ENCODE measurements around the gene PIK3R5.
A peak's percentile ranks its signal among the peaks of the same experiment; 100 is the strongest.

The PIK3R5 gene

GRCh38 chr17:8953156-8953885 is 12.2 kb downstream of the PIK3R5 start:
- DNase-seq (ENCODE audit: low spot score): no peak

- DNase-seq (ENCODE audit: low spot score): no peak
These were observed 13.3 kb downstream of the PIK3R5 start for GRCh38 chr17:8952191-8952590.

GRCh38 chr17:8951206-8951605 is 14.3 kb downstream of the PIK3R5 start:
- no peak for DNase-seq (ENCODE audit: low spot score)

- DNase-seq (ENCODE audit: low spot score): peak; percentile 78
These were observed 16.3 kb downstream of the PIK3R5 start for GRCh38 chr17:8949061-8949661.

GRCh38 chr17:8948462-8948861 is 17.0 kb downstream of the PIK3R5 start:
- DNase-seq (ENCODE audit: low spot score): no peak

GRCh38 chr17:8947201-8947600 is 18.3 kb downstream of the PIK3R5 start:
- no peak for DNase-seq (ENCODE audit: low spot score)

GRCh38 chr17:8946476-8946875 is 19.0 kb downstream of the PIK3R5 start:
- DNase-seq (ENCODE audit: low spot score): no peak

- DNase-seq (ENCODE audit: low spot score): no peak
These were observed 19.4 kb downstream of the PIK3R5 start for GRCh38 chr17:8946071-8946470.

GRCh38 chr17:8944748-8945147 is 20.8 kb downstream of the PIK3R5 start:
- no peak for DNase-seq (ENCODE audit: low spot score)

GRCh38 chr17:8944083-8944482 is 21.4 kb downstream of the PIK3R5 start:
- DNase-seq (ENCODE audit: low spot score): no peak

GRCh38 chr17:8941980-8942622 is 23.4 kb downstream of the PIK3R5 start:
- DNase-seq (ENCODE audit: low spot score): no peak

- DNase-seq (ENCODE audit: low spot score): peak; percentile 71
These were observed 24.0 kb downstream of the PIK3R5 start for GRCh38 chr17:8941520-8941919.

GRCh38 chr17:8940866-8941471 is 24.5 kb downstream of the PIK3R5 start:
- DNase-seq (ENCODE audit: low spot score): no peak

GRCh38 chr17:8939496-8940334 is 25.8 kb downstream of the PIK3R5 start:
- DNase-seq (ENCODE audit: low spot score): peak; percentile 68

- DNase-seq (ENCODE audit: low spot score): no peak
These were observed 26.6 kb downstream of the PIK3R5 start for GRCh38 chr17:8938933-8939332.

- DNase-seq (ENCODE audit: low spot score): peak; percentile 70
These were observed 30.3 kb downstream of the PIK3R5 start for GRCh38 chr17:8935191-8935590.

- no peak for DNase-seq (ENCODE audit: low spot score)
These were observed 31.2 kb downstream of the PIK3R5 start for GRCh38 chr17:8934346-8934745.

GRCh38 chr17:8930649-8931048 is 34.9 kb downstream of the PIK3R5 start:
- no peak for DNase-seq (ENCODE audit: low spot score)

GRCh38 chr17:8928347-8928746 is 37.2 kb downstream of the PIK3R5 start:
- no peak for DNase-seq (ENCODE audit: low spot score)

- no peak for DNase-seq (ENCODE audit: low spot score)
These were observed 38.1 kb downstream of the PIK3R5 start for GRCh38 chr17:8927395-8927794.

- no peak for DNase-seq (ENCODE audit: low spot score)
These were observed 39.7 kb downstream of the PIK3R5 start for GRCh38 chr17:8925808-8926207.

- no peak for DNase-seq (ENCODE audit: low spot score)
These were observed 40.4 kb downstream of the PIK3R5 start for GRCh38 chr17:8925141-8925540.
